HEK293 (cell line): ENCODE results near the gene BMF.
A peak's percentile ranks its signal among the peaks of the same experiment; 100 is the strongest.

Experiments
- CTCF ChIA-PET: fragments of 350-600 bp; formaldehyde crosslinking; extraction: SDS; loops from one replicate; lab custom pipeline; 2021; ENCODE audit warnings: antibody characterized with exemption; lab: Yijun Ruan, JAX
- POLR2A ChIA-PET: fragments of 300-600 bp; formaldehyde crosslinking; extraction: SDS; loops from one replicate; lab custom pipeline; 2020; ENCODE audit warnings: antibody characterized with exemption, inconsistent platforms; lab: Yijun Ruan, JAX
- H3K27ac ChIP-seq: fragments of 200-500 bp; sonication (Bioruptor generic); 2 replicates; pipeline ENCODE4 v1.5.1; 2014; ENCODE audit warnings: low read depth, low read length, control low read depth, inconsistent platforms; ENCODE audit errors: extremely low read depth
- H3K36me3 ChIP-seq, 2 experiments: fragments of 200-500 bp in 1 of 2; sonication (Bioruptor generic) in 1 of 2; 1 replicate in 1 of 2; 2 replicates in 1 of 2; pipeline ENCODE4 v1.5.1; 2014 to 2017; ENCODE audit warnings: inconsistent platforms in 2 of 2, low read length in 2 of 2; ENCODE audit not compliant: control insufficient read depth in 2 of 2, insufficient read depth in 1 of 2
- H3K4me1 ChIP-seq: fragments of 200-500 bp; sonication (Bioruptor generic); 2 replicates; pipeline ENCODE4 v1.5.1; 2014; ENCODE audit warnings: mild to moderate bottlenecking, low read length, inconsistent platforms; ENCODE audit not compliant: control insufficient read depth, insufficient read depth
- H3K4me3 ChIP-seq: 2 replicates; pipeline ENCODE4 v1.5.1; 2011; ENCODE audit warnings: low read depth, mild to moderate bottlenecking, control low read depth, low read length, moderate library complexity
- H3K9me3 ChIP-seq: fragments of 200-500 bp; sonication (Bioruptor generic); 2 replicates; pipeline ENCODE4 v1.5.1; 2014; ENCODE audit warnings: low read depth, low read length, inconsistent platforms; ENCODE audit not compliant: control insufficient read depth, insufficient read depth
- BCL11B ChIP-seq: fragments of 450-650 bp; formaldehyde crosslinking; IDR thresholded peaks from 2 replicates; pipeline ENCODE4 v1.5.1; 2016; ENCODE audit warnings: low read depth, missing biosample characterization, missing genetic modification characterization
- BCL6B ChIP-seq: fragments of 450-650 bp; formaldehyde crosslinking; IDR thresholded peaks from 2 replicates; pipeline ENCODE4 v1.5.1; 2017; ENCODE audit warnings: missing biosample characterization, missing genetic modification characterization
- CTCF ChIP-seq: fragments of 450-650 bp; formaldehyde crosslinking; IDR thresholded peaks from 2 replicates; pipeline ENCODE4 v1.5.1; 2016; ENCODE audit warnings: missing biosample characterization, missing genetic modification characterization
- KLF10 ChIP-seq: fragments of 450-650 bp; IDR thresholded peaks from 2 replicates; pipeline ENCODE4 v1.5.1; 2018; ENCODE audit warnings: missing biosample characterization, mild to moderate bottlenecking, missing genetic modification characterization
- MZF1 ChIP-seq: fragments of 450-650 bp; formaldehyde crosslinking; IDR thresholded peaks from 2 replicates; pipeline ENCODE4 v1.5.1; 2017; ENCODE audit warnings: missing biosample characterization, missing genetic modification characterization, borderline replicate concordance
- PRDM10 ChIP-seq: fragments of 450-650 bp; formaldehyde crosslinking; IDR thresholded peaks from 2 replicates; pipeline ENCODE4 v1.5.1; 2016; ENCODE audit warnings: missing biosample characterization, missing genetic modification characterization
- SCRT2 ChIP-seq: fragments of 450-650 bp; formaldehyde crosslinking; IDR thresholded peaks from 2 replicates; pipeline ENCODE4 v1.5.1; 2016; ENCODE audit warnings: missing biosample characterization, missing genetic modification characterization
- SP7 ChIP-seq: fragments of 450-650 bp; formaldehyde crosslinking; IDR thresholded peaks from 2 replicates; pipeline ENCODE4 v1.5.1; 2016; ENCODE audit warnings: missing biosample characterization, missing genetic modification characterization
- WT1 ChIP-seq: fragments of 450-650 bp; formaldehyde crosslinking; IDR thresholded peaks from 2 replicates; pipeline ENCODE4 v1.5.1; 2016; ENCODE audit warnings: missing biosample characterization, missing genetic modification characterization
- ZBTB1 ChIP-seq: fragments of 450-650 bp; formaldehyde crosslinking; IDR thresholded peaks from 2 replicates; pipeline ENCODE4 v1.5.1; 2016; ENCODE audit warnings: missing biosample characterization, missing genetic modification characterization
- ZBTB20 ChIP-seq: fragments of 450-650 bp; formaldehyde crosslinking; IDR thresholded peaks from 2 replicates; pipeline ENCODE4 v1.5.1; 2016; ENCODE audit warnings: missing biosample characterization, missing genetic modification characterization
- ZBTB49 ChIP-seq: fragments of 450-650 bp; formaldehyde crosslinking; IDR thresholded peaks from 2 replicates; pipeline ENCODE4 v1.5.1; 2016; ENCODE audit warnings: missing biosample characterization, missing genetic modification characterization, low read depth
- ZNF214 ChIP-seq: fragments of 450-650 bp; formaldehyde crosslinking; IDR thresholded peaks from 2 replicates; pipeline ENCODE4 v1.5.1; 2017; ENCODE audit warnings: missing biosample characterization, mild to moderate bottlenecking, missing genetic modification characterization, borderline replicate concordance
- ZNF24 ChIP-seq: fragments of 450-650 bp; formaldehyde crosslinking; IDR thresholded peaks from 2 replicates; pipeline ENCODE4 v1.5.1; 2016; ENCODE audit warnings: missing biosample characterization, missing genetic modification characterization
- ZNF394 ChIP-seq: fragments of 450-650 bp; formaldehyde crosslinking; IDR thresholded peaks from 2 replicates; pipeline ENCODE4 v1.5.1; 2016; ENCODE audit warnings: missing biosample characterization, missing genetic modification characterization, mild to moderate bottlenecking, moderate library complexity, borderline replicate concordance
- ZNF624 ChIP-seq: fragments of 450-650 bp; formaldehyde crosslinking; IDR thresholded peaks from 2 replicates; pipeline ENCODE4 v1.5.1; 2017; ENCODE audit warnings: missing biosample characterization, missing genetic modification characterization
- ZNF792 ChIP-seq: fragments of 450-650 bp; formaldehyde crosslinking; IDR thresholded peaks from 2 replicates; pipeline ENCODE4 v1.5.1; 2016; ENCODE audit warnings: missing biosample characterization, missing genetic modification characterization

BMF gene

GRCh38 chr15:40095371-40096093 is 13.1 kb downstream of the BMF start:
- Histone ChIP-seq H3K27ac (peak overlapping the region; percentile 98), H3K36me3 (peaks cover 0 to 14% of the 10 kb centered on the region in 2 experiments; a peak in 1 of 3 replicates), H3K4me3 (no peak overlapping the region), H3K9me3 (no peaks in the 10 kb centered on the region)
- CTCF ChIA-PET: interaction anchor here (1.9 to 8.2 kb wide), 2 partner anchors 8 to 11 kb away, joined by 6 to 44 read pairs; no protein-coding TSS in a partner anchor
- TF ChIP-seq ZBTB20 (tag by site-specific recombination) (peak; percentile 29), ZNF792 (tag by site-specific recombination) (peak; percentile 72; the same call in 1 of the 2 replicates), ZNF214 (tag by site-specific recombination) (no peak), SCRT2 (tag by site-specific recombination) (no peak), PRDM10 (tag by site-specific recombination) (peak; percentile 17; the same call in 1 of the 2 replicates), SP7 (tag by site-specific recombination) (no peak), WT1 (tag by site-specific recombination) (no peak), BCL6B (tag by site-specific recombination) (no peak), MZF1 (no peak), ZBTB1 (tag by site-specific recombination) (no peak), KLF10 (tag by site-specific recombination) (no peak), ZNF394 (tag by site-specific recombination) (no peak), ZNF24 (tag by site-specific recombination) (no peak), ZBTB49 (no peak), ZNF624 (tag by site-specific recombination) (no peak), CTCF (tag by site-specific recombination) (no peak), BCL11B (no peak)
- TF ChIP-seq, all 188 proteins: peak for 3
- peaks cover 63% of the 10 kb centered on the region for H3K4me1 ChIP-seq
- POLR2A ChIA-PET: interaction anchor here (1.1 to 4.6 kb wide), 3 partner anchors 8 to 26 kb away, joined by 3 to 30 read pairs (median 6); partner anchors contain the start of gene BMF
